HFF-Myc (cell line): Measurements from ENCODE around the gene MARK1.
A peak's percentile ranks its signal among the peaks of the same experiment; 100 is the strongest.

Experiments used
- DNase-seq: peaks from one replicate; pipeline ENCODE4 v3.0.0-alpha.2; 2011; ENCODE audit warnings: low read depth; ENCODE audit errors: extremely low read depth
- H3K4me3 ChIP-seq: replicated peaks from 2 replicates; pipeline ENCODE4 v1.5.1; 2011; ENCODE audit warnings: low read depth, mild to moderate bottlenecking, control low read depth, low read length
- CTCF ChIP-seq: IDR thresholded peaks from 2 replicates; pipeline ENCODE4 v1.5.1; 2012; ENCODE audit warnings: mild to moderate bottlenecking, low read depth, low read length, control low read depth; ENCODE audit errors: missing control alignments

Gene MARK1

DNA sequence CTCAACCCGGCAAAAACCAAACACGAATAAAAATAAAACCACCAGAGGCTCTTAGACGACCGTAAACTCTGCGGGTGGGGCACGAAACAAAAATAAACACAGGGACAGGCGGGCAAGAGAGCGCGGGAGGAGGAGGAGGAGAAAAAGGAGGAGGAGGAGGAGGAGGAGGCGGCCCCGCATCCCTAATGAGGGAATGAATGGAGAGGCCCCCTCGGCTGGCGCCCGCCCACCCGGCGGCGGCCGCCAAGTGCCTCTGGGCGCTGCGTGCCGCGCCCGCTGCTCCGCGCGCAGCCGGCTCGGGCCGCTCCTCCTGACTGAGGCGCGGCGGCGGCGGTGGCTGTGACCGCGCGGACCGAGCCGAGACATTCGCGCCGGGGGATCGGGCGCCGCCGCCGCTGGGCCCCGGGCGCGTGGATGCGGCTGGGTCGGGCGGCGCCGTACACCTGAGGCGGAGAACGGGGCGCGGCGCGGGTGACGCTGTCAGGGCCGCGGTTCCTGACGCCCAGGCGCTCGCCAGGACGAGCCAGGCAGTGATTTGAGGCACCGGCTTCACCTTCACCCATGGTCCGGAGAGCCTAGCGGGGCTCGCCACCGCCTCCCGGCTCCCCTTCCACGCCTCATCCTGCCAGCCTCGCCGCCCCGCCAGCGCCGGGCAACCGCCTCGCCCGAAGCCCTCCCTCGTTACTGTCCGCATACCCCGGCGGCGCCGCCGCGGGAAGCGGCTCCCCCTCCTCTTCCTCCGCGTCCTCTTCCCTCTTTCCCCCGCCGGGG lies at the start of gene MARK1:
TSS of gene MARK1 (plus strand) at position 229 of the 771 bp plus-strand sequence. CDS start 687 bp downstream, outside the sequence.
- no peak for TF ChIP-seq CTCF
- H3K4me3 ChIP-seq: peak within 1 kb of the TSS; percentile 53
- DNase-seq: no peak

- H3K4me3 ChIP-seq: no peak overlapping the region
- peak; percentile 21 for DNase-seq
- no peak for TF ChIP-seq CTCF
Measured at GRCh38 chr1:220483700-220484099, 44.2 kb upstream of the MARK1 start.

DNA sequence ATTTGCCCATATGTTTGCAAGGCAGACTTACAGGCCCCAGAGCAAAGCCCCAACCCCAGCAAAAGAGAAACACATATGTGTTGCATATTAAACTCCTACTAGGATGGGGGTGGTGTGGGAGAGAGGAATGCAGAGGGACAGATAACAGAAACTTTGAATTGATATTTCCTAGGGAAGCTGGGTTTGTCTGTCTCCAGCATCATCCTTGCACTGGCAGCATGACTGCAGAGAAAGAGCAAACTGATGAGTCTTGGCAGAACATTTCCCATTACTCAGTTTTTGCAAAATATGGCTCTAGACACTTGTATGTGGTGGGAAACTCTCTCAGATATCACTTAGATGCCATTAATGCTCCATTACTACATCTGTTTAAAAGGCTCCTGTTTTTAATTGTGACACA lies 43.8 kb upstream of the MARK1 start:
- no peak for TF ChIP-seq CTCF
- no peak overlapping the region for H3K4me3 ChIP-seq
- no peak for DNase-seq

DNA sequence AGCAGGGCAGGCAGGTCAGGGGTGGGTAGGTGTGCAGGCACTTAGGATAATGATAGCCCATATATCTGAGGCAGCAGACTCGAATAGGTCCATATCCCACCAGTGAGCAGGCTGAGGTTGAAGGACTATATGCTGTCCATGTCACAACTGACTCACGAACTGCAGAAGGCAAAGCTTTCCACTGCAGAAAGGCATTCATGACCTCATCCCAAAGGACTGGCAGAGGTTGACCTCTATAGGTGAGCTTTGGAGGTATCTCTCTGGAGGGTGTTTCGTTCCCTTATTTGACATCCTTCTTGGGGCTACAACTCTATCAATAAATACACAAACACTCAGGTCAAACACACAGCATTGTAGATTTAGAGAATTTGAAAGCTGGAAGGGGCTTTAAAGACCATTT lies 42.8 kb upstream of the MARK1 start:
- DNase-seq: no peak

GRCh38 chr1:220485791-220486190 lies 42.1 kb upstream of the MARK1 start:
- H3K4me3 ChIP-seq: no peak overlapping the region
- no peak for TF ChIP-seq CTCF
- DNase-seq: no peak

More for the DNA sequence above, 42.8 kb upstream of the MARK1 start:
- no peak for TF ChIP-seq CTCF
- H3K4me3 ChIP-seq: no peak overlapping the region

DNA sequence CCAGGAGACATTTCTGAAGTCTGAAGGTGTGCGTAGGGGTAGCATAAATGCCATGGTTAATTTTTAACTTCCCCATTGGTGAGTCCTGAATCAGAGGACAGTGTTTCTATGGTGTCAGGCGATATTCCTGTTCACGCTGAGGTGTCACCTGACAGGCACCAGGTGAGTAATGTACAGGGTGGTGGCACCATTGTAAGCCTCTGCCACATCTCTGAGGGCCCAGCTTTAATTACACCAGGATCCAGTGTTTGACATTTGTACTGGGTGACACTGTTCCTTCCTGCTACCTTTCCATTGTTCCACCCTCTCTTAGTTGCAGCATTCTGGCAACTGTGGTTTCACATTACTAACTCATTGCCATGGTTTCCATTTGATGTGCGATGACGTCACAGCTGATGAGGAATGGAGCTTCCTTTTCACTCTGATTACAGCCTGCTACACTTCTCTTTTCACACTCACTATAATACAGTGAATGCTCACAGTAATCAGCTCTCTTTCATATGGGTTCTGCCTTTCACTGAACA lies 40.6 kb upstream of the MARK1 start:
- peak; percentile 52 for DNase-seq
- H3K4me3 ChIP-seq: no peak overlapping the region
- no peak for TF ChIP-seq CTCF

DNA sequence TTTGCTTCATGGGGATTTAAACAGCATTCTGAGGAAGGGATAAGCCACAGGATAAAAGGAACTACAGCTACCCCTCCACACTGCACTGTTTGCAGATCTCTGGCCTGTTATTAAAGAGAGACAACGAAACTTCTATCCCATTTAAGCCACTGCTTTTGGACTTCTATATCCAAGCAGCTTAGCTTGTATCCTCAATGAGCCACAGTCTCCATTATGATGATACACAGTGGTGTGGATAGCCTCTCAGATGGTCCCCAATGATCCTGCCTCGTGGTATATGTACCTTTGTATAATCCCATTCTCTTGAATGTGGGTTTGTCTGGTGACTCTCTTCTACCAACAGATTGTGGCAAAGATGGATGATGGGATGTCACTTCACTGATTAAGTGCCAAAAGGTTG lies 36.0 kb upstream of the MARK1 start:
- no peak for DNase-seq
- no peak for TF ChIP-seq CTCF
- H3K4me3 ChIP-seq: no peak overlapping the region
